Prostate gland (tissue), 2 donors: ENCODE results near the gene VAV2. TPM values are rescaled to one million over a fixed set of nuclear protein-coding genes. Genes with fewer than 3 reads are reported as not detected.
A peak's percentile ranks its signal among the peaks of the same experiment; 100 is the strongest.

Experiments used
- DNase-seq: peaks from one replicate; pipeline ENCODE4 v3.0.0-alpha.2; 2019; ENCODE audit warnings: low spot score
- H3K27ac ChIP-seq, 2 donors: fragments of 200-600 bp; sonication (generic); 2 replicates each; pipeline ENCODE4 v1.5.1; 2017 to 2019
- H3K27me3 ChIP-seq: fragments of 200-600 bp; sonication (generic); replicated peaks from 2 replicates; pipeline ENCODE4 v1.5.1; 2019; ENCODE audit not compliant: insufficient read depth
- H3K36me3 ChIP-seq, 2 donors: fragments of 200-600 bp; sonication (generic); 1 replicate in 1 of 2; 2 replicates in 1 of 2; pipeline versions ENCODE4 v1.5.1 to v1.8.1; 2017 to 2019
- H3K4me1 ChIP-seq: fragments of 200-600 bp; sonication (generic); replicated peaks from 2 replicates; pipeline ENCODE4 v1.5.1; 2019
- H3K4me3 ChIP-seq, 2 donors: fragments of 200-600 bp; sonication (generic); 2 replicates each; pipeline ENCODE4 v1.5.1; 2017 to 2019
- H3K9me3 ChIP-seq: fragments of 200-600 bp; sonication (generic); 2 replicates; pipeline ENCODE4 v1.5.1; 2017
- CTCF ChIP-seq, 4 experiments: fragments of 200-600 bp in 2 of 4; fragments of 450-650 bp in 2 of 4; sonication (generic) in 2 of 4; IDR thresholded peaks; 1 replicate in 3 of 4; 2 replicates in 1 of 4; pipeline ENCODE4 v1.5.1; 2016 to 2019; ENCODE audit warnings: antibody characterized with exemption in 4 of 4, mild to moderate bottlenecking in 2 of 4, moderate library complexity in 2 of 4
- POLR2A ChIP-seq: fragments of 450-650 bp; IDR thresholded peaks from one replicate; pipeline ENCODE4 v1.6.1; 2016; ENCODE audit warnings: antibody characterized with exemption, mild to moderate bottlenecking
- POLR2AphosphoS5 ChIP-seq: sonication (generic); formaldehyde crosslinking; IDR thresholded peaks from one replicate; pipeline ENCODE4 v1.6.1; 2017; ENCODE audit warnings: antibody characterized with exemption
- WGBS: methylation state at CpG from one replicate; pipeline ENCODE4 v1.1.5; 2018; 5-methylcytosine and 5-hydroxymethylcytosine counted together
- intact Hi-C: fragments of 100-400 bp; cut with DNase I; formaldehyde crosslinking; loops from one replicate; pipeline ENCODE4 v1.14.2; 2022
- total RNA-seq, 2 donors: library from RNA; depleted of rRNA; stranded (reverse); fragments of >200 nt; gene quantifications; one replicate each; pipeline ENCODE4 v1.1.0, GENCODE V29; 2016

The VAV2 gene
- 10 to 100 TPM; 13.5 to 19.5 TPM for total RNA-seq

GRCh38 chr9:133991964-133992779, at the start of gene VAV2:
VAV2 (minus strand) TSS chr9:133992324; CDS start chr9:133992278, 46 bp downstream.
- no peaks in the 10 kb centered on the region for H3K4me1 ChIP-seq
- H3K27ac ChIP-seq, result peak within 1 kb of the TSS; percentile 89 to 94
- no peaks in the 10 kb centered on the region for H3K27me3 ChIP-seq
- intact Hi-C loops, result no loop called here
- peak; percentile 46 for DNase-seq
- no peaks in the 10 kb centered on the region for H3K9me3 ChIP-seq
- no peak for TF ChIP-seq POLR2AphosphoS5
- TF ChIP-seq CTCF (IDR thresholded peaks at IDR 0.05), result no peak
- no peak for TF ChIP-seq POLR2A
- no peaks in the 10 kb centered on the region for H3K36me3 ChIP-seq
- WGBS, result 0% methylated on average over 64 of the region's 124 CpGs
- H3K4me3 ChIP-seq, result peak within 1 kb of the TSS; percentile 56 to 68

- H3K27me3 ChIP-seq, result no peaks in the 10 kb centered on the region
- no peak for DNase-seq
- H3K27ac ChIP-seq, result no peak overlapping the region
- TF ChIP-seq POLR2AphosphoS5 (no peak), CTCF (IDR thresholded peaks at IDR 0.05) (no peak), POLR2A (no peak)
- no peaks in the 10 kb centered on the region for H3K9me3 ChIP-seq
- intact Hi-C loops, result no loop called here
- WGBS, result 92% methylated on average over 15 of the region's 16 CpGs
- H3K4me3 ChIP-seq, result no peak overlapping the region
- peaks cover 8 to 14% of the 10 kb centered on the region in 2 donors for H3K36me3 ChIP-seq
- H3K4me1 ChIP-seq, result no peaks in the 10 kb centered on the region
Measured at GRCh38 chr9:134041649-134041962, 49.5 kb upstream of the VAV2 start.

GRCh38 chr9:134040781-134041648, 48.9 kb upstream of the VAV2 start:
- WGBS, result 73% methylated on average over 21 of the region's 21 CpGs
- intact Hi-C loops, result no loop called here
- H3K36me3 ChIP-seq, result peaks cover 8 to 16% of the 10 kb centered on the region in 2 donors

GRCh38 chr9:134040176-134040565, 48.0 kb upstream of the VAV2 start:
- TF ChIP-seq POLR2AphosphoS5 (no peak), POLR2A (no peak), CTCF (IDR thresholded peaks at IDR 0.05) (no peak)
- peaks cover 8 to 24% of the 10 kb centered on the region in 2 donors for H3K36me3 ChIP-seq
- DNase-seq, result no peak
- no peak overlapping the region for H3K4me3 ChIP-seq
- H3K9me3 ChIP-seq, result no peaks in the 10 kb centered on the region
- intact Hi-C loops, result no loop called here
- 95% methylated on average over 17 of the region's 17 CpGs for WGBS
- H3K27me3 ChIP-seq, result no peaks in the 10 kb centered on the region
- no peaks in the 10 kb centered on the region for H3K4me1 ChIP-seq
- H3K27ac ChIP-seq, result no peak overlapping the region

More at GRCh38 chr9:134040781-134041648, 48.9 kb upstream of the VAV2 start:
- TF ChIP-seq CTCF (IDR thresholded peaks at IDR 0.05) (no peak), POLR2AphosphoS5 (no peak), POLR2A (no peak)
- Histone ChIP-seq H3K4me1 (no peaks in the 10 kb centered on the region), H3K9me3 (no peaks in the 10 kb centered on the region), H3K27me3 (no peaks in the 10 kb centered on the region), H3K4me3 (no peak overlapping the region), H3K27ac (no peak overlapping the region)
- no peak for DNase-seq
